Calu3 (cell line): ENCODE results near the gene POLD2. TPM values are rescaled to one million over a fixed set of nuclear protein-coding genes. Genes with fewer than 3 reads are reported as not detected.

Source experiments
- BruUV-seq: library from RNA; stranded (reverse); fragments of 400-500 nt; replicated peaks from 2 replicates; lab custom pipeline; 2021; lab: Mats Ljungman, UMichigan
- CTCF ChIA-PET: fragments of 300-600 bp; sonication (Branson Sonifier 250); formaldehyde crosslinking; loops from one replicate; lab custom pipeline; 2022; ENCODE audit warnings: antibody characterized with exemption; lab: Charles Lee
- DNase-seq: peaks from one replicate; pipeline ENCODE4 v3.0.0; 2022
- H3K27ac Mint-ChIP-seq: one replicate; pipeline ENCODE4 v1.8.0; 2022; ENCODE audit warnings: mixed read lengths; ENCODE audit not compliant: unreplicated experiment
- H3K27me3 Mint-ChIP-seq: one replicate; pipeline ENCODE4 v1.8.0; 2022; ENCODE audit warnings: mixed read lengths; ENCODE audit not compliant: unreplicated experiment
- H3K36me3 Mint-ChIP-seq: one replicate; pipeline ENCODE4 v1.8.0; 2022; ENCODE audit warnings: mild to moderate bottlenecking, moderate library complexity, mixed read lengths; ENCODE audit not compliant: insufficient read depth, unreplicated experiment
- H3K4me1 Mint-ChIP-seq: one replicate; pipeline ENCODE4 v1.8.0; 2022; ENCODE audit warnings: mild to moderate bottlenecking, low read depth, mixed read lengths; ENCODE audit not compliant: unreplicated experiment
- H3K4me3 Mint-ChIP-seq: one replicate; pipeline ENCODE4 v1.8.0; 2022; ENCODE audit warnings: mild to moderate bottlenecking, low read depth, moderate library complexity, mixed read lengths; ENCODE audit not compliant: unreplicated experiment
- H3K9me3 Mint-ChIP-seq: one replicate; pipeline ENCODE4 v1.8.0; 2022; ENCODE audit warnings: low read depth, mixed read lengths; ENCODE audit not compliant: unreplicated experiment
- CTCF ChIP-seq: fragments of 200-600 bp; IDR thresholded peaks from one replicate; pipeline ENCODE4 v1.8.0; 2022; ENCODE audit warnings: antibody characterized with exemption; ENCODE audit not compliant: unreplicated experiment
- intact Hi-C: fragments of 100-400 bp; cut with micrococcal nuclease; formaldehyde crosslinking; loops from one replicate; pipeline ENCODE4 v1.10.0; 2022; ENCODE audit not compliant: unreplicated experiment
- total RNA-seq: library from RNA; stranded (reverse); gene quantifications from 2 replicates; pipeline ENCODE4 v1.2.3, GENCODE V29; 2022

Gene POLD2
- total RNA-seq, 1 experiment from 2014 or later: 237 TPM

GRCh38 chr7:44071726-44072363 lies 51.5 kb downstream of the POLD2 start:
- intact Hi-C loops: loop anchor here (1.0 kb wide), 1 partner anchor 124 kb away; no protein-coding TSS in a partner anchor
- H3K9me3 Mint-ChIP-seq: no peaks in the 10 kb centered on the region
- no TSS peak for BruUV-seq
- peaks cover 93% of the 10 kb centered on the region for H3K36me3 Mint-ChIP-seq
- no peak for TF ChIP-seq CTCF
- CTCF ChIA-PET: interaction anchor here (0.6 to 1.3 kb wide), 7 partner anchors 9 to 169 kb away, joined by 3 to 4 read pairs (median 3); partner anchors contain the start of gene DBNL
- no peak for DNase-seq
- peak overlapping the region; percentile 70 for H3K27ac Mint-ChIP-seq
- H3K4me3 Mint-ChIP-seq: peak overlapping the region; percentile 10
- no peaks in the 10 kb centered on the region for H3K27me3 Mint-ChIP-seq
- peaks cover 40% of the 10 kb centered on the region for H3K4me1 Mint-ChIP-seq

GRCh38 chr7:44068054-44068453 lies 55.3 kb downstream of the POLD2 start:
- no peak overlapping the region for H3K4me3 Mint-ChIP-seq
- H3K27ac Mint-ChIP-seq: peak overlapping the region; percentile 55
- no peak for DNase-seq
- CTCF ChIA-PET: interaction anchor here (0.6 kb wide), 1 partner anchor 29 kb away, joined by 5 read pairs; no protein-coding TSS in a partner anchor
- no peaks in the 10 kb centered on the region for H3K9me3 Mint-ChIP-seq
- intact Hi-C loops: no loop called here
- H3K36me3 Mint-ChIP-seq: peaks cover 86% of the 10 kb centered on the region
- no peaks in the 10 kb centered on the region for H3K27me3 Mint-ChIP-seq
- H3K4me1 Mint-ChIP-seq: peaks cover 44% of the 10 kb centered on the region
- no TSS peak for BruUV-seq
- TF ChIP-seq CTCF: no peak

GRCh38 chr7:44067064-44067951 lies 56.0 kb downstream of the POLD2 start:
- Mint-ChIP-seq H3K36me3 (peaks cover 78% of the 10 kb centered on the region), H3K27ac (peak overlapping the region; percentile 55), H3K4me3 (peak overlapping the region; percentile 1), H3K9me3 (no peaks in the 10 kb centered on the region), H3K27me3 (no peaks in the 10 kb centered on the region), H3K4me1 (peaks cover 37% of the 10 kb centered on the region)
- CTCF ChIA-PET: no interaction called here
- DNase-seq: no peak
- intact Hi-C loops: no loop called here
- TF ChIP-seq CTCF: no peak
- no TSS peak for BruUV-seq

GRCh38 chr7:44066494-44067063 lies 56.8 kb downstream of the POLD2 start:
- peaks cover 30% of the 10 kb centered on the region for H3K4me1 Mint-ChIP-seq
- TF ChIP-seq CTCF: no peak
- CTCF ChIA-PET: no interaction called here
- no peaks in the 10 kb centered on the region for H3K27me3 Mint-ChIP-seq
- peak overlapping the region; percentile 55 for H3K27ac Mint-ChIP-seq
- no peak for DNase-seq
- peak overlapping the region; percentile 1 for H3K4me3 Mint-ChIP-seq
- intact Hi-C loops: no loop called here
- H3K36me3 Mint-ChIP-seq: peaks cover 73% of the 10 kb centered on the region
- BruUV-seq: no TSS peak
- no peaks in the 10 kb centered on the region for H3K9me3 Mint-ChIP-seq
